GM18870 (cell line): ENCODE results near the gene SPATA24.
"Not testable (repeated sequence)": the region's sequence is repeated elsewhere in the genome, so short reads cannot be mapped to it uniquely, and the experiment has no call there.

ENCODE experiments used
- ATAC-seq: cut with Tn5 transposase; IDR thresholded peaks from one replicate; pipeline ENCODE4 v1.9.1; 2021; ENCODE audit warnings: moderate library complexity; ENCODE audit not compliant: unreplicated experiment

Gene SPATA24

DNA sequence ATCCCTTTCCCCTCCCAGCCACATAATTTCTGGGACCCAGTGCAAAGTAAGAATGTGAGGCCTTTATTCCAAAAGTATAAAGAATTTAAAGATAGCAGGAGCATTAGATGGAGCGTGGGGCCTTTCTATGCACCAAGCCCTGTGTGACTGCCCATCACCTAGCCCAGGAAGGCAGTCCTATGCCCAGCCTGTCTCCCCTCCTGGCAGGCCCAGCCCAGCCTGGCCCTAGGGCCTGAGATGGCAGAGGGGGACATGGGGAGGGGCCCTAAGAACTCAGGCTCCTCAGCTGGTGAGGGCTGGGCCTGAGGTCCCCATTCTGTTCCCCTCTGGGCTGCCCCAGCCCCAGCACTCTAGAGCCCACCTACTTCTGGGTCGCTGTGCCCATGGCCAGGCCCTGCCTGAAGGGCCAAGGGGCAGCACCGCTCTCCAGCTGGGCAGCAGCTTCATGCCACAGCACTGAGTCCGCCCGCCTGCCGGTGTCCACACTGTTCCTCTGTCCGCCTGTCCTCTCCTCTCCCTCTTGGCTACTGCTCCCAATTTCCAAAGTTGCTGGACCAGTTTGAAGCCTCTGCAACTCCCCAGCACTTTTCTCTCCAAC lies 19.8 kb downstream of the SPATA24 start:
- ATAC-seq: no peak

DNA sequence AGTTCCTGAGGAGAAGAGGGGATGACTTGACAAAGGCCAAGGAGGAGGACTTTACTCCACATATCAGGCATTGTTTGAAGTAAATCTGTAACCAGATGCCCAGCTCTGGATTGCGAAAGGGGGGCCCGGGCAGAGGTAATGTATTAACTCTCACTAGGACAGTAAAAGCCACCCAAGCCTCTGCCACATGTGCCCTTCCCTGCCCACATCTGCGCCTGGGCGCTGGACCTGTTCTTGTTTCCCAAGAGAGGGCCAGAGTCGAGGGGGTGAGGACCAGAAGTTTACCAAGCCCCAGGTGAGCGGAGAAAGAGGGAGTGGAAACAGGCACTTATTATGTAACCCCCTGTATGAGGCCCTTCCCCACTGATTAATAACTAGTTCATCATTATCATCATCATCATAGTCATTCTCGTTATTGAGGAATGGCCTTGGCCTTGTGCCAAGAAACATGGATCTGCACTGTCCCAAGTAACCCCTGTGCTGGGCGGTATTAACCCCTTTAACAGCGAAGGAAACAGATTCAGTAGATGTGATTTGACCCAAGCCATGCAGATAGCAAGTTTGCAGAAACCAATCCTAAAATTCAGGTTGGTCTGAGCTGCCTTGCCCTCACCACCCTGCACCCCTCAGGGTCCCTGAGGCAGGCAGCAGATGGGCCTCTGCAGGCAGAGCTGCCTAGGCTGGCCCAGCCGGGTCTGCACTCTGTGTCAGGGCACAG lies 20.5 kb downstream of the SPATA24 start, which contains the start of gene SLC23A1:
TSS of gene SLC23A1 (minus strand) at position 23 of the 718 bp plus-strand sequence. CDS start 44 bp downstream, outside the sequence.
- ATAC-seq: no peak

DNA sequence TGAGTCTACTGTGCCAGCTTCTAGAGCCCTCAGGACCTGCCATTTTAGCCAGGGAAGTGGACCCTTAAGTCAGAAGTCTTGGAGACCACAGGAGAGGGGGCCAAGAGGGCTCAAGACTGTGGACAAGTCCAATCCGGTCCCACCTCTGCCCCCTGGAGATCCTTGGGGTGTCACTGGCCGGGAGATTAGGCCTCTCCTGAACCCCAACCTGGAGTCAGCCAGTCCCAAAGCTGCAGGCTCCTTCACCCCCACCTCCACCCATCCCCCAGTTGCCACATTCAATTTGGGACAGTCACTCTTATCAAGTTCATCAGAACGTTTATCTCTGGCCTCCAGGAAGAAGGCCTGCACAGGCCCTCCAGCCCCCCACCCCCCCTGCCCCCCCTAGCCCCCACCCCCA lies 21.1 kb downstream of the SPATA24 start:
- no peak for ATAC-seq

DNA sequence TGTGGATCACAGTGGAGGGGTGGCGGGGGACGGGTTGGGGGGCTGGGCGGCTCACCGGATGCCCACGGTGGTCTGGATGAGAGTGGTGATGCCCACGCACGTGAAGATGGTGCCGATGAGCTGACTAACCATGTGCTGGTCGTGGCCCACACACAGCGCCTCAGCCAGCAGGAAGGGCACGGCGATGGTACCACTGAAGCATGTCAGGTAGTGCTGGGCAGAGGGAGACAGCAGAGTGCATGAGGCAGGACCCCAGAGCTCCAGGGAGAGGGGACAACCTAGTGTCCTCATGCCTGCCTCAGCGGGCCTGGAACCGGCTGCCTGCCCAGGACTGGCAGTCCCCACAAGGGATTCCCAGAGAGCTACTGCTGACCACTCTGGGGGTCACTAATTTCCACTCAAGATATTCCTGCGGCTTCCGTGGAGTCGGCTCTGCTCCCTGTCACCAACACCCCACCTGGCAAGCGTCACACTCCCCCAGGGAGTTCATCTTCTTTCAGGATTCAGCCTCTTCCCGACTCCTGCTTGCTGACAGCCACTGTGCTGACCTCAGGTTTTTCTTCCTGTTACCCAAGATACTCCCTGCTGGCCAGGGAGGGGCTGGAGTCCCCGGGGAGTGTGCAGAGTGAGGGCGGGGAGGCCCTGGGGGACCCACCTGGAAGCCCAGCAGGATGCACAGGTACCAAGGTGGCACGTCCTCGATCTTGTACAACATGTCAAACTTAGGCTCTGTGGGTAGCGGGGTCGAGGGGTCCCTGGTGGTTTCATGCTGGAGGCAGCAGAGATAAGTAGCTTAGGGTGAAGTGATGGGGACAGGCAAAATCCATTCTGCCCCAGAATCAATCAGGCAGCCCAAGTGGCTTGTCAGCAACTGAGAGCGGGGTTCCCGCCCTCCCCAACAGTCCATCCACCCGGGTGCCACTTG lies 21.8 kb downstream of the SPATA24 start:
- ATAC-seq: no peak

DNA sequence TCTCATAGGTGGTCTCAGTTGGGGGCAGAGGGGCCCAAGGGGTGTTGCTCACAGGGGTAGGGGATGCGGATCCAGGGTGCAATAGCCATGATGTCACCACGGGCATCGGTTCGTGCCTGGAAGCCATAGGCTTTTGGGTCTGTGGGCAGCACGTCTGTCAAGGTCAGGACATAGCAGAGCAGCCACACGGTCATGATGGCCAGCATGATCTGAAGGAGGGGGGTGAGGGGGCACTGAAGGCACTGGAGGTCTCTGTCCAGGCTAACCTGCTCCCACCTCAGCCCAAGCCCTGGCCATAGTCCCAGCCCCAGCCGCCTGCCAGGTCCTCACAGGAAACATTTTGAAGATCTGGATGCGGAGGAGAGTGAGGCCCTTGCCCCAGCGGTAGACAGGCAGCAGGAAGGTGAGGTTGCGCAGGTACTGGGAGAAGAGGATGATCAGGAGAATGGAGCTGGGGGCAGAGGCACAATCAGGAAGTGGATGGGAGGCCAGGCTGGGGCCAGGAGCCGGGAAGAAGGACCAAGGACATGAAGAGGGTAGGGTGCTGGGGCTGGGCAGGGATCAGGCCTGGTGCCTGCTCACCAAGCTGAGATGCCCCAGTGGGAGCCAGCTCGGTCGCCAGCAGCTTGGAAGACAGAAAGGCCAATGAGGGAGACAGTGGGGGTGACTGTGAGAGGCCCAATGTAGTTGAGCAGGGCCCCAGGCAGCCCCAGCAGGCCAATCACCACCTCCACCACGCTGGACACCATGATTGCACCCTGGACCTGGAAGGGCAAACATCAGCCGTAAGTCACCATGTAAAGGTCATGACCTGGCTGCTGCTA lies 24.1 kb downstream of the SPATA24 start:
- ATAC-seq: no peak

DNA sequence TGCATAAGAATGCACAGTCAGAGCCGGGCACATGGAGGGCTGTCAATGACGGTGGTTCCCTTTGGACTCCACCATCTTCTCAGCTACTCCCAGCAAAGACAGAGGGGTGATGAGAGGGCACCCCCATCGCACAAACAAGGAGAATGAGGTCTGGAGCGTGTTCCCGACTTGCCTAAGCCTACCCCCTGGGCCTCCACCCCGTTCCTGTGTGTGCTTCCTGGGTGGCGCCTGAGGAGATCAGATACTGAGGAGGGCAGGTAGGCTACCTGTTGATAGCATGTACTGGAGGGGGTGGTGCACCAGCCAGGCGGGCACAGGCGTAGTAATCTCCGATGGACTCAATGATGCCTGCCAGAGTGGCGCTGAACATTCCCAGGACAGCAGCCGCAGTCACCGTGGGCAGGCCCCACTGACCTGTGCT lies 24.9 kb downstream of the SPATA24 start:
- no peak for ATAC-seq

DNA sequence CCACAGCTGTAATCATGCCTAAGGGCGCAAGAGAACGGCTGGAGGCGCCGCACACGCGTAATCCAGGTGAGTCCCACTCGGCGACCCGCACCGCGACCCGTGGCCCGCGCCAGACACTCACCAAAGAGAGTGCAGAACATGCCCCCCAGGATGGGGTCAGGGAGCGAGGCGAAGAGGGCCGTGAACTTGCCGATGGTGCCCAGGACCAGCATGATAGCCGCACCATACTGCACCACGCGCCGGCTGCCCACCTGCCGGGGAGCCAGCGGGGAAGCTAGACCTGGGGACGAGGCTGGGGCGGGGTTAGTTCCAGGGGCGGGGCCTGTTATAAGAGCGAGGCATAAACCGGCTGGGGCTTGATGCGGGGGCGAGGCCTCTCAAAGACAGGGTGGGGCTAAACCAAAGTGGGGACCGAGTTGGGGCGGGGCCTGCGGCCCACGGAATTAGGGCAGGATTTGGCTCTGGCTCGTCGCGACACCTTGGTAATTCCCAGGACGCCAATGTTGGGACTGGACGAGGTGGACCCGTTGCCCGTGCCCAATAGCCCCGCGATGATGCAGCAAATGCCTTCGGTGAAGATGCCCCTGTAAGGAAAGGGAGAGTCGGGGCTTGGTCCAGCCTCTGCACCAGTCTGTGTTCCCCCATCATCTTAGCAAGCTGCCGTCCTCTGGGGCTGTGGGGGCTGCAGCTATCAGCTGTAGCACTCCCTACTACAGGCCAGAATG lies 25.6 kb downstream of the SPATA24 start:
- no peak for ATAC-seq

DNA sequence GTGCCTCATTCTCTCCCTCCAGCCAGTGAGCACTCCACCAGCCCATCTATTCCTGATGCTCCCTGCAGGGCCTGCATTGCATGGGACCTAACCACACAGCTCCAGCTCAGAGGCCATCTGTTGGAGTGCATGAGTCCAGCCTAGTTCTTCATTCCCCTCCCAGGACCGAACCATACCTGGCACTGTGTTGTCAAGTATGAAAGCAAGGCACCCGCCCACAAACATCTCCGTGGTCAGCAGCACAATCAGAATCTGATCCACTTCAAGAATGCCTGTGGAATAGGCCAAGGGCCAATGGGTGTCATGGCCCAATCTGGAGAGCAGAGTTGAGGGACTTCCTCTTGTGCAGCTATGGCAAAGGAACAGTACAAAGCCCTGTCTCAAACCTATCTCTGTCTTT lies 26.7 kb downstream of the SPATA24 start:
- ATAC-seq: no peak

DNA sequence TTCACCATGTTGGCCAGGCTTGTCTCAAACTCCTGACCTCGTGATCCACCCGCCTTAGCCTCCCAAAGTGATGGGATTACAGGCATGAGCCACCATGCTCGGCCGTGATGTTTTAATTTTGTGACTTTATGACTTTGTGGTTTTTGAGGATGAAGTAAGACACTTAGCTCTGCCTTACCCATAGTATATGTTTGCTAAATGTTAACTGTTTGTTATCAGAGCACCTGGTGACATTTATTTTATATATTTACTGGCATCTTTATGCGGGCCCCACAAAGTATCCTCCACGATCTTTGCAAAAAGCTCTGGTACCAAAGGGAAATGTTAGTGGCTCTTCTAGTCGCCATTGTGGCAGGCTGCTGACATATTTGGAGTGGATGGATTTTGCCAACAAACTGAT lies 27.5 kb downstream of the SPATA24 start:
- no peak for ATAC-seq

DNA sequence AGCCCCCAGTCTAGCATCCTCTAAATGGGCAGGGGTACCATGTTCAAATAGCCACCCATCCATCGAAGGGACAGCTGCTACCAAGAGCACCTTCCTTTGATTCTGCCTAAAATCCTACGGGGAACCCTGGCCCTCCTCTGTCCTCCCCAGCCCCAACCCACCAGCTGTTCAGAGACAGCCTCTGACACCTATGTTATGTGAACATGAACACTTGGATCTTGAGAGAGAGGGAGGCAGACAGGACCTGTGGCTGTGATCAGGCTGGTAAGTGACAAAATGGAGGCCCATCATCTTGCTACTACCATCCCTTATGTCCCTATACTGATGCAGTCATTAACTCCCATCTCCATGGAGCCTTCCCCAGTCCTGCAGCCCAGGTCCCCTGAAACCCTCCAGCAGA lies 29.0 kb downstream of the SPATA24 start:
- ATAC-seq: no peak

DNA sequence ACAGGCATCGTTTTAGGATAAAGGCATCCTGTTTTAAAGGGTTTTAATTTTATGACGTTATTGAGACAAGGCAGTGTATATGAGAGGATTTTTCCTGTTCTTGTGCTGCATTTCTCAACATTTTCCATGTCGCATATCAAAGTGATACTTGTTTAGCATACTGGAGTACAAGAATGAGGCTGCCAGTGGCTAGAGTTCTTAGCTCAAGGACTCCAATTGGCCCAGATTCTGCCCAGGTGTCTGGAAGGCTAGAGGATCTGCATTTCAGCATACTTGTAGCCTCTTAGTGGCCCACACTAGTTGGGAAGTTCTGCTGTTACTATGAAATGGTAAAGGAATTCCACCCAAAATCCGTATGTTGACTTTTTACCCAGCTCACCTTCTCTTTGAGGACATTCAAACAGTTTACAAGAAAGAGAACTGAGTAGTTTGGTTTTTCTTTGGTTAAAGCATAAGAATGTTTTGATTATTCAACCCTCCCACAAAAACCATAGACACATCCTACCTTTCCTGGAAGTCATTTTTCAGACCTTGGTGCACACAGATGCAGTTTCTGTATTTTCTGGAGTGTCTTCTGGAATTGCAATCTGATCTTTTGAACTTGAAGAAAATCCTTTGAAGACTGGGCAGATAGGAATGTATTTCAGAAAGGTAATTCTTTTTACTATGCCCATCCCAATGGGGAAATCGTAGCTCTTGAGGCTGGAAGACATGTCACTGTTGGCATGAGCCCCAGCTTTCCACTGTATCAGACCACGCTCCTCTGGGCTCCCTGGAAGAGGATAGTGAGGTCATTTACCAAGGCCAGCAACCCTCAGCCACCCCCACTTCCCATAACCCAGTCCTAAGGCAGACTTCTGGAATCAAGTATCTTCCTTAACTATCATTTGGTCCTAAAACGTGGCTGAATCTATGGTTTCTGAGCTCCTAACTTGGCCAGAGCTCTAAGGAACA lies 32.1 kb downstream of the SPATA24 start:
- ATAC-seq: no peak

DNA sequence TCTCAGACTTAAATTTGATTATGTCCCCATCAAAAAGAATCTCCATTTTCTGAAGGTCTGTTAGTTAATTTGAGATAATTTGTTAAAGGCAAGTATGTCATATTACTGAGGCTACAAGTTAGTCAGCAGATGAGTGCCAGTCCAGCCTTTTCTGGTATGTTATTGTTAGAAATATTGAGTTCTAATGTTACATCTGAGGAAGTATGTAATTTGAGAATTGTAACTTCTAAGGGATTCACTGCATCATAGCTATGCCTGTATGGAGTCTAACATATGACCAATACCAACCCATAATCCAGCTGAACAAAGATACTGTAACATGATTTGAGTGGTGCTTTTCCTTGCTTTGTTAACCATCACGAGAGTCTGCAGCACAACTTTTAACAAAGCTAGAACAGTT lies 34.7 kb downstream of the SPATA24 start:
- ATAC-seq: no peak

DNA sequence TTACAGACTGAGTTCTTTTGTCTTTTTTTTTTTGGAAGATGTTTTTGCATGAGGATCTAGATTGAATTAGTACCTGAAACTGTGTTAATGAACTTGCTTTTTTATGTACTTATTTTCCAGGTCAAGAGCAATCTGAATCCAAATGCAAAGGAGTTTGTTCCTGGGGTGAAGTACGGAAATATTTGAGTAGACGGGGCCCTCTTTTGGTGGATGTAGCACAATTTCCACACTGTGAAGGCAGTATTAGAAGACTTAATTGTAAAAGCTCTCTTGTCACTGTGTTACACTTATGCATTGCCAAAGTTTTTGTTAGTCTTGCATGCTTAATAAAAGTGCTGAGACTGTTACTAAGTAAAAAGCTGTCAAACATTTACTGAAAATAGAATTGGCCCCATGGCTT lies 35.3 kb downstream of the SPATA24 start:
- no peak for ATAC-seq

DNA sequence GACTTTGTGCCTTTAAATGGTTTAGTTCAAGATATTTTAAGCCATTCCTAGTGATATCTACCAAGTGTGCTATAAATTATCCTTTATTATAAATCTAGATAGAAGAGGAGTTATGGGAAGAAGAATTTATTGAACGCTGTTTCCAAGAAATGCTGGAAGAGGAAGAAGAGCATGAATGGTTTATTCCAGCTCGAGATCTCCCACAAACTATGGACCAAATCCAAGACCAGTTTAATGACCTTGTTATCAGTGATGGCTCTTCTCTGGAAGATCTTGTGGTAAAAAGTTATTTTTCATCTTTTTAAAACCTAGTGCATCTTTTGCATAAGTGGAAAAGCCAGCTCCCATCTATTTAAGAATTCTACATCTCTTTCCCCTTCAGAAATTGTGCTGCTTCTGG lies 39.4 kb downstream of the SPATA24 start:
- ATAC-seq: no peak

DNA sequence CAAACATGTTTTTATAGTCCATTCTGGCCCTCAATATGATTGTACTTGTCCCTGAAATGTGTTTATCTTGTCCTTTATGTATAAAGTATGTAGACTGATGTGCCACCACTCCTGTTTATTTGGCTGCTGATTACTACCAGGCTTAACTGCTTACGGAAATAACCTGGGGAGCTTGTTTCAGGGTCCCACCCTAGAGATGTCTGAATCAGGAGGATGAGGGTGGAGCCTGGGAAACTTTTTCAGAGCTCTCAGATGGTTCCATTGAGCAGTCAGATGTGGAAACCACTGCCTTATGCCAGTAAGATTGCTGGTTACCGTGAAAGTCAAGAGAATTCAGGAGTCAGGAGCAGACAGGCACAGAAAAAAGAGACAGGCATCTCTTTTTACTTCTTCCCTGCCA lies 40.0 kb downstream of the SPATA24 start:
- no peak for ATAC-seq

DNA sequence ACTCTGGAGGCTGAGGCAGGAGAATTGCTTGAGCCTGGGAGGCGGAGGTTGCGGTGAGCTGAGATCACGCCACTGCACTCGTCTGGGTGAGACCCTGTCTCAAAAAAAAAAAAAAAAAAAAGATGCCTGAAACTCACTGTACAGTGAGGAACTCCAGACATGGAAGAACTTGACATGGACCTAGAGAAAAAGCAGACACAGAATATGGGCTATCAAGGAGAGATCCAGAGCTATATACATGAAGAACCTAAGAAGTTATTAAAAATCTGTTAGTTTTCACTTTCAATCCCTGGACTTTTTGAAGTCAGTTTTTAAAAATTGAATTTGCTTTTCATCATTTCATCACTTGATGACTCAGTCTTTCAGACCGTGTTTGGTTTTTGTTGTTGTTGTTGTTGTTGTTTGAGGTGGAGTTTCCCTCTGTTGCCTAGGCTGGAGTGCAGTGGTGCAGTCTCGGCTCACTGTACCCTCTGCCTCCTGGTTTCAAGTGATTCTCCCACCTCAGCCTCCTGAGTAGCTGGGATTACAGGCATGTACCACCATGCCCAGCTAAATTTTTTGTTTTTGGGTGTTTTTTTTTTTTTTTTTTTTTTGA lies 42.0 kb downstream of the SPATA24 start:
- no peak for ATAC-seq

DNA sequence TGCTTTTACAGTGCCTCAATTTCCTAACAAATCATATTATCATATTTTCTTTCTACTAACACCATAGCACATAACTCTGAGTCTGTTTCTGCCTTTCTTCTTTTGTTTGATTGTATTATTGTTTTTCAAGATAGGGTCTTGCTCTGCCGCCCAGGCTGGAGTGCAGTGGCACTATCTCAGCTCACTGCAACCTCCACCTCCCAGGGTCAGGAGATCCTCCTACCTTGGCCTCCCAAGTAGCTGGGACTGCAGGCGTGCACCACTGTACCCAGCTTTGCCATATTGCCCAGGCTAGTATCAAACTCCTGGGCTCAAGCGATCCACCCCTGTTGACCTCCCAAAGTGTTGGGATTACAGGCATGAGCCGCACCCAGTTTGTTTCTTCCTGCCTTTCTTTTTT lies 43.5 kb downstream of the SPATA24 start:
- no peak for ATAC-seq

DNA sequence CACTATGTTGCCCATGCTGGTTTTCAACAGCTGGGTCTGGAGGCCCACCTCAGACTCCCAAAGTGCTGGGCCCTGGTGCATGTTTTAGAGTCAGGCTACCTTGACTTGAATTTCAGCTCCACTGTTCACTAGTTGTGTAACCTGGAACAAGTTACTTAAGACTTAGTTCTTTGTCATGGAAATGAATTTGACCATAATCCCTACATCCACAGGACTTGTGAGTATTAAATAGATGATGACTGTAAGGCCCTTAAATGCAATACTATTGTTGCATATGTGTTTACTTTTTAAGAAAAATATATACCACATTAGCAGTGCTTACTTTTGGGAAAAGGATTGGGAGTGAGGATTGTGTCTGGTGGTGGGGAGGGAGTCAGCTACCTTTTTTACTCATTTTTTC lies 45.8 kb downstream of the SPATA24 start:
- no peak for ATAC-seq

DNA sequence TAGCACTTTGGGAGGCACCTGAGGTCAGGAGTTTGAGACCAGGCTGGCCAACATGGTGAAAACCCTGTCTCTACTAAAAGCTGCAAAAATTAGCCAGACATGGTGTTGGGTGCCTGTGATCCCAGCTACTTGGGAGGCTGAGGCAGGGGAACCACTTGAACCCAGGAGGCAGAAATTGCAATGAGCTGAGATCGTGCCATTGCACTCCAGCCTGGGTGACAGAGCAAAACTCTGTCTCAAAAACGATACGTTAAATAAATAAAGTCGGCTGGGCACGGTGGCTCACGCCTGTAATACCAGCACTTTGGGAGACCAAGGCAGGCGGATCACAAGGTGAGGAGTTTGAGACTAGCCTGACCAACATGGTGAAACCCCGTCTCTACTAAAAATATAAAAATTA lies 48.0 kb downstream of the SPATA24 start:
- ATAC-seq: not testable (repeated sequence)
